HepG2 (cell line): ENCODE data around the gene LAMC3. TPM values are rescaled to one million over a fixed set of nuclear protein-coding genes. Genes with fewer than 3 reads are reported as not detected.

ENCODE experiments used
- ATAC-seq: fragments of 200-7000 bp; cut with Tn5 transposase; 3 replicates; pipeline ENCODE4 v1.9.1; 2020; ENCODE audit warnings: mild to moderate bottlenecking, moderate library complexity
- BruUV-seq: library from RNA; stranded (reverse); fragments of 400-500 nt; replicated peaks from 2 replicates; lab custom pipeline; 2021; lab: Mats Ljungman, UMichigan
- CTCF ChIA-PET: fragments of 300-600 bp; formaldehyde crosslinking; extraction: SDS; loops from one replicate; lab custom pipeline; 2021; ENCODE audit warnings: low total read pairs, inconsistent platforms, low intra/inter-chr PET ratio; lab: Yijun Ruan, JAX
- POLR2A ChIA-PET: fragments of 350-600 bp; sonication (Branson Sonifier 250); formaldehyde crosslinking; loops from one replicate; lab custom pipeline; 2020; ENCODE audit warnings: antibody characterized with exemption, inconsistent platforms; lab: Yijun Ruan, JAX
- DNase-seq: peaks from one replicate; pipeline ENCODE4 v3.0.0-alpha.2; 2015; ENCODE audit warnings: low spot score
- FAIRE-seq: peaks from 3 replicates; lab custom pipeline; 2011; peaks lifted over from hg19 to GRCh38; lab: Jason Lieb, UNC
- H2AFZ ChIP-seq: one replicate; pipeline ENCODE4 v1.6.1; 2011; ENCODE audit warnings: low read length, inconsistent platforms
- H3K27ac ChIP-seq: fragments of 300-600 bp; 3 replicates; pipeline ENCODE4 v1.8.0; 2011; ENCODE audit warnings: mixed run types, mild to moderate bottlenecking, mixed read lengths, low read length, inconsistent platforms; ENCODE audit not compliant: insufficient read depth; ENCODE audit errors: extremely low read length
- H3K27me3 ChIP-seq, 2 experiments: fragments of 200-600 bp in 1 of 2; 2 replicates in 1 of 2; 3 replicates in 1 of 2; pipeline versions ENCODE4 v1.6.0 to v1.8.0; 2011; ENCODE audit warnings: low read length in 2 of 2, mild to moderate bottlenecking in 2 of 2, moderate library complexity in 2 of 2, inconsistent platforms in 1 of 2; ENCODE audit not compliant: insufficient read depth in 2 of 2, control insufficient read depth in 1 of 2
- H3K36me3 ChIP-seq, 2 experiments: fragments of 200-600 bp in 1 of 2; replicated peaks in 1 of 2; 2 replicates in 1 of 2; 3 replicates in 1 of 2; pipeline versions ENCODE4 v1.5.1 to v1.8.0; 2011; ENCODE audit warnings: low read length in 2 of 2, inconsistent platforms in 1 of 2; ENCODE audit not compliant: insufficient read depth in 2 of 2, control insufficient read depth in 1 of 2
- H3K4me1 ChIP-seq: 2 replicates; pipeline ENCODE4 v1.5.1; 2012; ENCODE audit warnings: low read length, inconsistent platforms; ENCODE audit not compliant: insufficient read depth
- H3K4me2 ChIP-seq: 2 replicates; pipeline ENCODE4 v1.6.0; 2011; ENCODE audit warnings: low read depth, low read length, inconsistent platforms
- H3K4me3 ChIP-seq, 3 experiments: fragments of 200-600 bp in 1 of 3; sonication (generic), shearing (Covaris generic) in 1 of 3; replicated peaks in 1 of 3; 2 replicates each; pipeline ENCODE4 v1.5.1; 2011 to 2016; ENCODE audit warnings: low read length in 3 of 3, inconsistent platforms in 2 of 3, low read depth in 2 of 3, mild to moderate bottlenecking in 2 of 3, control low read depth in 1 of 3, mixed read lengths in 1 of 3; ENCODE audit not compliant: insufficient read depth in 1 of 3
- H3K79me2 ChIP-seq: one replicate; pipeline ENCODE4 v1.6.1; 2011; ENCODE audit warnings: low read length, inconsistent platforms; ENCODE audit not compliant: insufficient read depth
- H3K9ac ChIP-seq: 2 replicates; pipeline ENCODE4 v1.6.0; 2011; ENCODE audit warnings: mild to moderate bottlenecking, low read depth, low read length, inconsistent platforms; ENCODE audit not compliant: insufficient read depth
- H3K9me3 ChIP-seq: 2 replicates; pipeline ENCODE4 v1.5.1; 2012; ENCODE audit warnings: mild to moderate bottlenecking, low read length
- H4K20me1 ChIP-seq: 2 replicates; pipeline ENCODE4 v1.6.0; 2011; ENCODE audit warnings: inconsistent platforms, mild to moderate bottlenecking, low read length, moderate library complexity; ENCODE audit not compliant: insufficient read depth
- DMAP1 ChIP-seq: IDR thresholded peaks from 2 replicates; pipeline ENCODE4 v1.6.1; 2016
- GABPB1 ChIP-seq: IDR thresholded peaks from 2 replicates; pipeline ENCODE4 v1.6.1; 2016; ENCODE audit warnings: mild to moderate bottlenecking, missing genetic modification reagents, moderate library complexity, missing compliant biosample characterization
- GPN1 ChIP-seq: sonication (generic); formaldehyde crosslinking; IDR thresholded peaks from 2 replicates; pipeline ENCODE4 v1.5.1; 2020; ENCODE audit warnings: missing genetic modification reagents, borderline replicate concordance
- NR1H2 ChIP-seq: sonication (generic); formaldehyde crosslinking; IDR thresholded peaks from 2 replicates; pipeline ENCODE4 v1.8.1; 2022; ENCODE audit warnings: low read depth, missing genetic modification reagents, borderline replicate concordance
- SATB2 ChIP-seq: sonication (generic); formaldehyde crosslinking; IDR thresholded peaks from 2 replicates; pipeline ENCODE4 v1.5.0; 2020; ENCODE audit warnings: missing genetic modification reagents
- ZNF101 ChIP-seq: sonication (generic); formaldehyde crosslinking; IDR thresholded peaks from 2 replicates; pipeline ENCODE4 v1.4.0; 2020; ENCODE audit warnings: mild to moderate bottlenecking, low read depth, missing genetic modification reagents, borderline replicate concordance
- ZNF577 ChIP-seq: sonication (generic); formaldehyde crosslinking; IDR thresholded peaks from 2 replicates; pipeline ENCODE4 v1.4.0; 2020; ENCODE audit warnings: mild to moderate bottlenecking, low read depth, missing genetic modification reagents, borderline replicate concordance
- ZNF720 ChIP-seq: sonication (generic); formaldehyde crosslinking; IDR thresholded peaks from 2 replicates; pipeline ENCODE4 v1.4.0; 2020; ENCODE audit warnings: missing genetic modification reagents
- ZNF766 ChIP-seq: sonication (generic); formaldehyde crosslinking; IDR thresholded peaks from 2 replicates; pipeline ENCODE4 v1.5.0; 2020; ENCODE audit warnings: missing genetic modification reagents, borderline replicate concordance
- ZSCAN22 ChIP-seq: sonication (generic); formaldehyde crosslinking; IDR thresholded peaks from 2 replicates; pipeline ENCODE4 v1.4.0; 2020; ENCODE audit warnings: mild to moderate bottlenecking, missing genetic modification reagents
- WGBS: methylation state at CpG from one replicate; pipeline ENCODE4 v1.1.6; 2017; ENCODE audit warnings: low lambda C conversion rate; 5-methylcytosine and 5-hydroxymethylcytosine counted together
- in situ Hi-C: cut with HindIII; loops from 2 replicates; pipeline ENCODE4 v1.10.0; 2017; ENCODE audit warnings: low pct_unique_long_range_greater_than_20kb; ENCODE audit not compliant: extremely low pct_ligation_motif_present
- intact Hi-C: fragments of 100-400 bp; cut with micrococcal nuclease; formaldehyde crosslinking; loops from one replicate; pipeline ENCODE4 v1.10.0; 2022; ENCODE audit not compliant: unreplicated experiment
- polyA plus RNA-seq, 8 experiments: library from polyadenylated mRNA; depleted of rRNA in 3 of 8; stranded (reverse) in 7 of 8; unstranded in 1 of 8; fragments of >200 nt; fragmentation: Illumina TruSeq in 4 of 8; extraction: Trizol in 4 of 8; gene quantifications; 2 replicates each; pipeline versions ENCODE4 v1.2.1 to v1.2.3, GENCODE V29; 2011 to 2016; ENCODE audit warnings: low read depth in 4 of 8, missing spikeins in 1 of 8, mixed read lengths in 1 of 8; ENCODE audit not compliant: insufficient read depth in 1 of 8
- total RNA-seq, 5 experiments: library from RNA; depleted of rRNA; stranded (reverse); fragments of >200 nt; fragmentation: Illumina TruSeq; extraction: Trizol; gene quantifications; 2 replicates each; pipeline ENCODE4 v1.2.3, GENCODE V29; 2016; ENCODE audit warnings: low read depth in 1 of 5
- TF ChIP-seq, protein P1 (sequence below): sonication (generic); formaldehyde crosslinking; IDR thresholded peaks from 2 replicates; pipeline ENCODE4; 2020; ENCODE audit warnings: missing genetic modification reagents, mild to moderate bottlenecking, borderline replicate concordance

LAMC3 gene
- total and polyA plus RNA-seq, 2 of the 13 experiments (the other 11 are each of a cell fraction or from before 2014, with no cell fraction given): 0.07 to 0.57 TPM

DNA sequence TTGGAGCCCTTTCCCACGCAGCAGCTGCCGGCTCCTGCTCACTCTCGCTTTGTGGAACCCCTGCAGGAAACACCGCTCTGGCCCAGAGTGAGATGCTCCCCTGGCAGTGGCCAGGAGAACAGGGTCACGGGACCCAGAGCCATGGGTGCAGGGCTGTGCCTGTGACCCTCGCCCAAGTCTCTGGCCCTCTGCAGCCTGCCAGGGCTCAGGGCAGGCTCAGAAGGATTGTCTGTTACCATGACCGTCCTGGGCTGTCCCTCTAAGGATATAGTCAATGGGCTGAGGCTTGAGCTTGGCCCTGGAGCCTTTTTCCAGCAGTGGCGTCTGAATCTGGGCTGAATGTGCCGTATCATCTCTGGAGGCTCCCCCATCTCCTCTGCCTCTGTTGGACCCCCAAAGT lies 58.7 kb downstream of the LAMC3 start:
- CTCF ChIA-PET: no interaction called here
- no peaks in the 10 kb centered on the region for H3K79me2 ChIP-seq
- no peaks in the 10 kb centered on the region for H3K9me3 ChIP-seq
- FAIRE-seq (no peak), DNase-seq (no peak)
- WGBS: 50% methylated on average over 2 of the region's 9 CpGs
- no peak overlapping the region for H2AFZ ChIP-seq
- H3K27me3 ChIP-seq: peaks cover 2 to 71% of the 10 kb centered on the region in 2 experiments; a peak in 3 of 5 replicates
- in situ Hi-C loops: no loop called here
- BruUV-seq: no TSS peak
- H3K4me2 ChIP-seq: no peak overlapping the region
- H3K36me3 ChIP-seq: no peaks in the 10 kb centered on the region
- TF ChIP-seq DMAP1 (no peak), ZNF577 (CRISPR knock-in tag) (no peak), ZNF720 (CRISPR knock-in tag) (no peak), GABPB1 (CRISPR knock-in tag) (no peak), ZSCAN22 (CRISPR knock-in tag) (no peak), SATB2 (CRISPR knock-in tag) (no peak), NR1H2 (CRISPR knock-in tag) (no peak), GPN1 (no peak), ZNF766 (CRISPR knock-in tag) (no peak), ZNF101 (CRISPR knock-in tag) (no peak)
- TF ChIP-seq, protein P1, sequence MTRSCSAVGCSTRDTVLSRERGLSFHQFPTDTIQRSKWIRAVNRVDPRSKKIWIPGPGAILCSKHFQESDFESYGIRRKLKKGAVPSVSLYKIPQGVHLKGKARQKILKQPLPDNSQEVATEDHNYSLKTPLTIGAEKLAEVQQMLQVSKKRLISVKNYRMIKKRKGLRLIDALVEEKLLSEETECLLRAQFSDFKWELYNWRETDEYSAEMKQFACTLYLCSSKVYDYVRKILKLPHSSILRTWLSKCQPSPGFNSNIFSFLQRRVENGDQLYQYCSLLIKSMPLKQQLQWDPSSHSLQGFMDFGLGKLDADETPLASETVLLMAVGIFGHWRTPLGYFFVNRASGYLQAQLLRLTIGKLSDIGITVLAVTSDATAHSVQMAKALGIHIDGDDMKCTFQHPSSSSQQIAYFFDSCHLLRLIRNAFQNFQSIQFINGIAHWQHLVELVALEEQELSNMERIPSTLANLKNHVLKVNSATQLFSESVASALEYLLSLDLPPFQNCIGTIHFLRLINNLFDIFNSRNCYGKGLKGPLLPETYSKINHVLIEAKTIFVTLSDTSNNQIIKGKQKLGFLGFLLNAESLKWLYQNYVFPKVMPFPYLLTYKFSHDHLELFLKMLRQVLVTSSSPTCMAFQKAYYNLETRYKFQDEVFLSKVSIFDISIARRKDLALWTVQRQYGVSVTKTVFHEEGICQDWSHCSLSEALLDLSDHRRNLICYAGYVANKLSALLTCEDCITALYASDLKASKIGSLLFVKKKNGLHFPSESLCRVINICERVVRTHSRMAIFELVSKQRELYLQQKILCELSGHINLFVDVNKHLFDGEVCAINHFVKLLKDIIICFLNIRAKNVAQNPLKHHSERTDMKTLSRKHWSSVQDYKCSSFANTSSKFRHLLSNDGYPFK (CRISPR knock-in tag): no peak
- TF ChIP-seq, all 625 proteins: peak for 0
- Histone ChIP-seq H3K4me3 (no peak overlapping the region), H3K27ac (no peak overlapping the region), H4K20me1 (no peaks in the 10 kb centered on the region), H3K9ac (no peak overlapping the region), H3K4me1 (no peaks in the 10 kb centered on the region)
- ATAC-seq: peak; percentile 34
- POLR2A ChIA-PET: no interaction called here
- intact Hi-C loops: no loop called here
